Hepatocyte (in vitro differentiated cells): ENCODE results near the gene UCK2.

Source experiments
- CTCF ChIP-seq: fragments of 200-600 bp; sonication (generic); IDR thresholded peaks from 2 replicates; pipeline ENCODE4 v1.5.1; 2016; ENCODE audit warnings: antibody characterized with exemption, mild to moderate bottlenecking; ENCODE audit not compliant: poor library complexity
- EZH2 ChIP-seq: fragments of 200-600 bp; sonication (generic); IDR thresholded peaks from 2 replicates; pipeline ENCODE4 v1.6.1; 2016; ENCODE audit warnings: antibody characterized with exemption, mild to moderate bottlenecking, borderline replicate concordance
- EZH2phosphoT487 ChIP-seq: fragments of 200-600 bp; sonication (generic); IDR thresholded peaks from one replicate; pipeline ENCODE4 v1.6.1; 2018; ENCODE audit warnings: antibody characterized with exemption, mild to moderate bottlenecking, low read depth, moderate library complexity; ENCODE audit not compliant: unreplicated experiment, severe bottlenecking

GRCh38 chr1:165928075-165928731, 100.8 kb downstream of the UCK2 start:
- TF ChIP-seq EZH2 (no peak), CTCF (peak; percentile 65), EZH2phosphoT487 (no peak)
